Left forelimb (tissue), 1 donor: ENCODE measurements around the gene FANCD2.
"Not testable (repeated sequence)": the region's sequence is repeated elsewhere in the genome, so short reads cannot be mapped to it uniquely, and the experiment has no call there.

Source experiments
- DNase-seq: peaks from one replicate; pipeline ENCODE4 v3.0.0-alpha.2; 2018; ENCODE audit warnings: low spot score

Gene FANCD2

GRCh38 chr3:10026084-10026890 lies at the start of gene FANCD2:
TSS of gene FANCD2 (plus strand) at chr3:10026437. CDS start at chr3:10028658, 2,221 bp downstream.
- peak; percentile 96 for DNase-seq

GRCh38 chr3:9976721-9977709 lies 49.2 kb upstream of the FANCD2 start:
- no peak for DNase-seq

GRCh38 chr3:9978710-9979305 lies 47.4 kb upstream of the FANCD2 start:
- no peak for DNase-seq

GRCh38 chr3:9980251-9980650 lies 46.0 kb upstream of the FANCD2 start:
- DNase-seq: no peak

- DNase-seq: no peak
Observed at GRCh38 chr3:9986230-9986725, 40.0 kb upstream of the FANCD2 start.

GRCh38 chr3:9994086-9994844 lies 32.0 kb upstream of the FANCD2 start:
- no peak for DNase-seq

DNA sequence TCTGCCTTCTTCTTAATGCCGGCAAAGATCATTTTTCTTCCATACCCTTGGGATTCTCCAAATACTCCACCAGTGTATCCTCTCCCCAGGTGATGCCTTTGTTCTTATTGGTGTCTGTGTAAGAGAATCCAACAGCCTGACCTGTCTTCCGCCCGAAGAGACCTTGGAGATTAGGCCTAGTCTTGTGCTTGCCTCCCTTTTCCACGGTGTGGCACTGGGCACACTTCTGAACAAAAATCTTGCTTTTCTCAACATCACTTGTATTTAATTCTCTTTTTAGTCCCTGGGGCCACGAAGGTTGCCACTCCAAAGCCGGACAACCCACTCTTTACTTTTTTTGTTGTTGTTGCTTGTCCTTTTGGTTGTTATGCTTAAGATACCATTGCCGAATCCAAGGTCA lies 25.6 kb upstream of the FANCD2 start:
- no peak for DNase-seq

- DNase-seq: no peak
Observed at GRCh38 chr3:10002951-10003350, 23.3 kb upstream of the FANCD2 start.

DNA sequence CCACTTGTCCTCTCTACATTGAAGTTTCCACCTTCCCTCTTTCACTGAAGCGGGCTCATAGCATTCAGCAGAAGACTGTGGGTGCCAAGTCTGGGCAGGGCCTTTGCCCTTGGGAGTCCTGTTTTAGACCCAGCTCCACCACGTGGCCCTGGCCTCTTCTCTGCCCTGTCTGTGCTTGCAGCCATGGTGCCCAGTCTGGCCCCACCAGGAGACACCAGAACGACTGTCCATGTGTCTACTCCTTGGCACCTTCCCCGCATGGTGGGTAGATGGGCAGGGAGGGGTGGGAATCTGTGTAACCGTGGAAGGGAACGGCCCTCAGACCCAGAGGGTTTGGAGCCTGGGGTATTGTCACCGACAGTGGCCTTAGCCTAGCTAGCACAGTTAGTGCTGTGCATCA lies 21.7 kb upstream of the FANCD2 start:
- no peak for DNase-seq

GRCh38 chr3:10004960-10005564 lies 21.2 kb upstream of the FANCD2 start:
- no peak for DNase-seq

- no peak for DNase-seq
Observed at GRCh38 chr3:10006048-10006761, 20.0 kb upstream of the FANCD2 start.

GRCh38 chr3:10006762-10007090 lies 19.5 kb upstream of the FANCD2 start:
- no peak for DNase-seq

DNA sequence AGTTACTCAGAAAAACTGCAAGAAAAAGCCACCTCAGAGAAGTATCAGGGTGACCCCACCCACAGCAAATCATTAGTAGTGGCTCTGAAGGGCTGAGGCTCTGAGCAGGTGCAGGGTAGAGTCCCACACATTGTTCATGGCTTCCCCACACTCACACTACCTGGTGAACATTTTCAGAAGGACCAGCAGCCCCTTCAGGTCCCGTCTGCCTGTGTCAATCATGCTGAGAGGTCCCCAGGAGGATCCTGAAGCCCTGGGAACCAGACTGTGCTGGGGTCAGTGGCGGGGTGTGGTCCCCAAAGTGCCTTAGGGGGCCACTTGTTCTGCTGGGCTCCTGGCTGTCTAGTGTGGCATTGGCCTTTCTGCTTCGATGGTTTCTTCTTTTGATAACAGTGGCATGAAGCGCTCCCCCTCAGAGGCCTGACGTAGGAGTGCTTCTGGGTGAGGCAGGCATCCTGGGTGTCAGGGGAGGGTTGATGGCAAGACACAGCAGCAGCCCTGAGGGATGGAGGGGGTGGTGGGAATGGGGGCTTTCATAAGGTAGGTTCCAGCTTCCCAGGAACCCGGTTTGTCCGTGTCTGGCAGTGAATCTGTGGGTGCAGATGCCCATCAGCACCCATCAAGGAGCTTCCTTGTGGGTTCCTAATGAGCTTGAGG lies 19.0 kb upstream of the FANCD2 start:
- no peak for DNase-seq

GRCh38 chr3:10008216-10008587 lies 18.0 kb upstream of the FANCD2 start:
- DNase-seq: not testable (repeated sequence)

GRCh38 chr3:10008588-10009344 lies 17.5 kb upstream of the FANCD2 start:
- peak; percentile 93 for DNase-seq

DNA sequence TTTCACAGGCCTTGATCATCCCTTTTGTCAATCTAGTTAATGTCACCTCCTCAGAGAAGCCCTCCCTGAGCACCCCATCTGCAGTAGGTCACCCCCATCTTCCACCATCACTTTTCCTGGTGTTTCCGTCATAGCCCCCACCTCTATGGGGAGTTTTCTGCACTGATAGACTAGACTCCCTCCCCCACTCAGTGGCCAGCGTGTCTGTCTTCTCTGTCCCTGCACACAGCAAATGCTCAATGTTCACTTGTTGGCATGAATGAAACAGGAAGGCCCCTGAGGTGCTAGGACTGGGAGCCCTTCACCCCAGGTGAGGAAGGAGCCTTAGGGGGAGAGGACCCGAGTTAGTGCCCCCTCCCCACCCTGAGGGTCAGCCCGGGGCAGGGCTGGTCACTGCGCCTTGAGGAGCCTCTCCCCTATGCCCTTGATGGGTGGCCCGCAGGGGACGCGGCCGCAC lies 15.8 kb upstream of the FANCD2 start:
- no peak for DNase-seq

DNA sequence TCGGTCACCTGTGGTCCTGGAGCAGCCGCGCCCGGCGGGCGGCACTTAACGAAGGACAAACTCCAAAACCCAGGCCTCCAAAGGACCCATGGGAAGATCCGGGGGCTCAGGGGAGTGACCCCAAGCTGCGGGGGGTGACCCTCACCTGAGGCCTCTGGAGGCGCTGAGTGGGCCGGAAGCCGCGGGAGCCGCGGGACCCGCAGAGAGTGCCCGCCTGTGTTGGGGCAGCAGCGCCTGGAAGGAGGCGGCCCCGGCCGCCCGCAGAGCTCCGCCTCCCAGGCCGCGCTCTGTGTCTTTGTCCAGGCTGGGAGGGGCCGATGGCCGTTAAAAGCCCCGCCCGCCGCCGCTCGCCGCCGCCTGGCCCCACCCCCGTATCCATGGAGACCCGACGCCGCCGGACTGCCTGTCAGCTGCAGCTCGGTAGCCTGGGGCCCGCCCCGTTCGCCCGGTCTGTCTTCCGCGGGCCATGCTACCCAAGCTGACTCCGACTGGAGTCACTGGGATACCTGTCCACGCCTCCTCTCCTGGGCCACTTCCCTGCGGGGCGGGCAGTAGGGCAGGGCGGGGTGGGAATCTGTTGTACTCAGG lies 15.3 kb upstream of the FANCD2 start:
- DNase-seq: peak; percentile 94

DNA sequence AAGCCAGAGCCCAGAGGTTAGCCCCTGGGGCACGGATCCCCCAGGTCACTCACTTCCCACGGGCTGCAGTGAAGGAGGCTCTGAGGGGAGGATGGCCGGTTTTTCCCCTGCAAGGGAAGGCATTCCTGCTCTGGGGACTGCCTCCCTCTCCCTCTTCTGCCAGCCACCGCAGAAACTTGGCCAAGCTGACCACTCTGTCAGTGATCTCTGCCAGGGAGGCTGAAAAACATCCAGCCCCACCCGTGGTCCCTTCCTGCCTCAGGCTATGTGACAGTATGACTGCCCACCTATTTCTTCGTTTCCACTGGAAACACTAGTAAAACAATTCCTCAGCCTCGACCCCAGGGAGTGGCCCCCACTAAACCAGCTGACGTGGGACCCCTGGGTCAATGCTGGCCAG lies 14.6 kb upstream of the FANCD2 start:
- DNase-seq: no peak

DNA sequence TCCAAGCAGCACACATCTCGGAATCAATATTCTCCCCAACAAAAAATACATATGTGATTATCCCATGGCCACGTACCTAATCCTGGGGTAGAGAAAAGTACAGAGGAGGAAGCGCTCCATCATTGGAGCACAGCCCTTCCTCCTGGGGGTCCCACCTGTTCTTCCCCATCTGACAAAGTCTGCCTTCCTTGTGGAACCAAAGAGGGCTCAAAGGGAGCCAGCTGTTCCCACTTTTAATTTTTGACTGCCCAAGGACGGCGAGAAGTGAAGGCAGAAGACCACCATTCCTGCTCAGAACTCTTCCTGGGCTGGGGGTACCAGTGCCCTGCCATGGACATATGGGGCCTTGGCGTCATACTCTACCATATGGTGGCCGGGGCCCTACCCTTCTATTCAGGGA lies 14.1 kb upstream of the FANCD2 start:
- no peak for DNase-seq
